ENCODE measurements around the gene ADAD1. TPM values are rescaled to one million over a fixed set of nuclear protein-coding genes. Genes with fewer than 3 reads are reported as not detected.
"Not testable (repeated sequence)": the region's sequence is repeated elsewhere in the genome, so short reads cannot be mapped to it uniquely, and the experiment has no call there.

The ADAD1 gene
- total RNA-seq, 2 donors from 2014 or later = not detected

DNA sequence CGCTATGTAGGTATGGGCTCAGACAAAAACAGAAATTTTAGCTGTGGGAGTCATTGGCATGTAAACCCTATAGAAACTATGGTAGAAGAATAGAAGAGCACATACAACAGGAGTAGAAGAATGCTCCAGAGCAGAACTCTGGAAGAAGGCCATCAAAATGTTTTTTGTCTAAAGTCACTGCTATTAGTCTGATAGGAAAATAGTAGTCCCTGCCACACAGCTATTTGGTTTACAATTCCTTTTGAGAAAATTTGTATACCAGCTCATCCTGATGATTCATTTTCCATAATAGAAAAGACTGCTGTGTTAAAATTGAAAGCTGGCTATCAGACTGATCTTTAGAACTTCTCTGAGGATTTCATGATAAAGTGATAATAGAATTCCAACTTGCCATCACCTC lies 32.8 kb upstream of the ADAD1 start:
- Histone ChIP-seq H3K27me3 (no peaks in the 10 kb centered on the region), H3K9me3 (no peaks in the 10 kb centered on the region), H3K36me3 (replicated peaks in 1 of 2; ENCODE audit: insufficient read depth in 1 of 2, low read depth in 2 of 2) (peaks cover 0 to 22% of the 10 kb centered on the region in 2 donors), H3K4me3 (no peak overlapping the region), H3K4me1 (no peaks in the 10 kb centered on the region), H3K27ac (no peak overlapping the region)
- WGBS, 2 donors = 97 to 100% methylated on average over 1 of the region's 1 CpG
- ATAC-seq (no peak), DNase-seq (no peak)
- intact Hi-C loops (cut with DNase I) = no loop called here
- TF ChIP-seq, protein P1, sequence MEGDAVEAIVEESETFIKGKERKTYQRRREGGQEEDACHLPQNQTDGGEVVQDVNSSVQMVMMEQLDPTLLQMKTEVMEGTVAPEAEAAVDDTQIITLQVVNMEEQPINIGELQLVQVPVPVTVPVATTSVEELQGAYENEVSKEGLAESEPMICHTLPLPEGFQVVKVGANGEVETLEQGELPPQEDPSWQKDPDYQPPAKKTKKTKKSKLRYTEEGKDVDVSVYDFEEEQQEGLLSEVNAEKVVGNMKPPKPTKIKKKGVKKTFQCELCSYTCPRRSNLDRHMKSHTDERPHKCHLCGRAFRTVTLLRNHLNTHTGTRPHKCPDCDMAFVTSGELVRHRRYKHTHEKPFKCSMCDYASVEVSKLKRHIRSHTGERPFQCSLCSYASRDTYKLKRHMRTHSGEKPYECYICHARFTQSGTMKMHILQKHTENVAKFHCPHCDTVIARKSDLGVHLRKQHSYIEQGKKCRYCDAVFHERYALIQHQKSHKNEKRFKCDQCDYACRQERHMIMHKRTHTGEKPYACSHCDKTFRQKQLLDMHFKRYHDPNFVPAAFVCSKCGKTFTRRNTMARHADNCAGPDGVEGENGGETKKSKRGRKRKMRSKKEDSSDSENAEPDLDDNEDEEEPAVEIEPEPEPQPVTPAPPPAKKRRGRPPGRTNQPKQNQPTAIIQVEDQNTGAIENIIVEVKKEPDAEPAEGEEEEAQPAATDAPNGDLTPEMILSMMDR (IDR thresholded peaks at IDR 0.05) = no peak
- no peak for TF ChIP-seq POLR2A (IDR thresholded peaks at IDR 0.05)

DNA sequence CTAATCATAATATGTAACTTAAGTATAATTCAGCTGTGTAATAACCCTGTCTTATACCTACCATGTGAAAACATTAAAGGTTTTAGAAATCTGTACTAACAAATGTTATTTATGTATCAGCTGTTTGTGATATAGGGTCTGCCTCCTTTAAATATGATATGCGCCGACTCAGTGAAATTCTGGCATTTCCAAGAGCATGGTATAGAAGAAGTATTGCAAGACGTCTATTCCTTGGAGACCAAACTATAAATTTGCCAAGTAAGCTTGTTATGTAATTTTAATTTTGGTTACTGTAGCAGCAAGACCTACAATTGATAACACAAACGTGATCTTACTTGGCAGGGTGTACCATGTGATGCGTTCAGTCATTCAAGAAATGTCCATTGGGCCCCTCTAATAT lies 32.3 kb upstream of the ADAD1 start:
- no peak for TF ChIP-seq POLR2A (IDR thresholded peaks at IDR 0.05)
- TF ChIP-seq, protein P1 (IDR thresholded peaks at IDR 0.05) = no peak
- ATAC-seq = no peak
- Histone ChIP-seq H3K36me3 (replicated peaks in 1 of 2; ENCODE audit: insufficient read depth in 1 of 2, low read depth in 2 of 2) (peaks cover 0 to 23% of the 10 kb centered on the region in 2 donors), H3K27me3 (no peaks in the 10 kb centered on the region), H3K9me3 (no peaks in the 10 kb centered on the region), H3K4me3 (no peak overlapping the region), H3K27ac (no peak overlapping the region), H3K4me1 (no peaks in the 10 kb centered on the region)
- intact Hi-C loops (cut with DNase I) = no loop called here
- DNase-seq = no peak
- 80 to 84% methylated on average over 5 of the region's 5 CpGs for WGBS, 2 donors

DNA sequence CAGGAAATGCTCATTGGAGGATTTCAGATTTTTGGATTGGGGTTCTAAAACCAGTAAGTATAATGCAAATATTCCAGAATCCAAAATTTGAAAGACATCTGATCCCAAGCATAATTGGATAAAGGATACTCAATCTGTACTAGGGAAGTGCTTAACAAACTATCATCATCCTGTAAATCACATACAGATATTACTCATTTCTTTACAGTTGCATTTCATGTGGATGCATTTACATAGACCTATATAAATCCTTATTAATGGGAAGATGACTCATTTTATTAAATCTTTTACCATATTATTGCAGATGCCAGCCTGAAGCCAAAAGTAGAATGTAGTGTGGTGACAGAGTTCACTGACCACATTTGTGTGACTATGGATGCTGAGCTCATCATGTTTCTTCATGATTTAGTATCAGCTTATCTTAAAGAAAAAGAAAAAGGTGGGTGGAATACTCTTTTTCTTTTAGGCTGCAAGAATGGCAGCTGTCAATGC lies 22.4 kb upstream of the ADAD1 start:
- H3K27ac ChIP-seq = no peak overlapping the region
- no peaks in the 10 kb centered on the region for H3K27me3 ChIP-seq
- DNase-seq = no peak
- no peaks in the 10 kb centered on the region for H3K4me1 ChIP-seq
- no peak for ATAC-seq
- peaks cover 0 to 19% of the 10 kb centered on the region in 2 donors for H3K36me3 ChIP-seq (replicated peaks in 1 of 2; ENCODE audit: insufficient read depth in 1 of 2, low read depth in 2 of 2)
- intact Hi-C loops (cut with DNase I) = no loop called here
- H3K4me3 ChIP-seq = no peak overlapping the region
- H3K9me3 ChIP-seq = no peaks in the 10 kb centered on the region
- TF ChIP-seq POLR2A (IDR thresholded peaks at IDR 0.05) = no peak
- TF ChIP-seq, protein P1 (IDR thresholded peaks at IDR 0.05) = no peak

DNA sequence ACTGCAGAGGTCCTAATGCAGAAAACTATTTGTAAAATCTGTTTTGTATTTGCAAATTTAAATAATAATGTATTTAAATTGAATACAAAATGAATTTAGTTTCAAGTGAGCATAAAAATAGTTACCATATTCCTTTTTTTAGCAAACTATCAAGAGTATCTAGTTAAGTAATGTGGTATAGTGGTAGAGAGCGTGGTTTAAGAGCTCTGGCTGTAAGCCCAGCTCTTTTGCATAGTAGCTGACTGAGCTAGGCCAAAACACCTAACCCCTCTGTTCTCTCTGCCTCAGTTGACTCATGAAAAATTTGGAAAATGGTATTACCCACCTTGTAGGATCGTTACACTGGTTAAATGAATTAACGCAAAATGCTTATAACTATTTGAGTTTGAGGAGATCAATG lies 18.1 kb upstream of the ADAD1 start:
- Histone ChIP-seq H3K9me3 (no peaks in the 10 kb centered on the region), H3K4me3 (no peak overlapping the region), H3K27me3 (no peaks in the 10 kb centered on the region), H3K4me1 (no peaks in the 10 kb centered on the region), H3K36me3 (replicated peaks in 1 of 2; ENCODE audit: insufficient read depth in 1 of 2, low read depth in 2 of 2) (peaks cover 0 to 18% of the 10 kb centered on the region in 2 donors), H3K27ac (no peak overlapping the region)
- intact Hi-C loops (cut with DNase I) = no loop called here
- no peak for TF ChIP-seq POLR2A (IDR thresholded peaks at IDR 0.05)
- TF ChIP-seq, protein P1 (IDR thresholded peaks at IDR 0.05) = no peak
- ATAC-seq (no peak), DNase-seq (no peak)
- 95 to 97% methylated on average over 3 of the region's 3 CpGs for WGBS, 2 donors

- Histone ChIP-seq H3K36me3 (replicated peaks in 1 of 2; ENCODE audit: insufficient read depth in 1 of 2, low read depth in 2 of 2) (peaks cover 0 to 5% of the 10 kb centered on the region in 2 donors), H3K9me3 (no peaks in the 10 kb centered on the region), H3K4me3 (no peak overlapping the region), H3K27me3 (no peaks in the 10 kb centered on the region), H3K27ac (no peak overlapping the region), H3K4me1 (no peaks in the 10 kb centered on the region)
- 91 to 95% methylated on average over 16 to 18 of the region's 18 CpGs for WGBS, 2 donors
- TF ChIP-seq POLR2A (IDR thresholded peaks at IDR 0.05) = no peak
- intact Hi-C loops (cut with DNase I) = no loop called here
- no peak for ATAC-seq
- no peak for DNase-seq
These were observed 14.0 kb upstream of the ADAD1 start for GRCh38 chr4:122364700-122365404.

GRCh38 chr4:122368786-122369185 lies 10.0 kb upstream of the ADAD1 start:
- not testable (repeated sequence) for ATAC-seq

More at GRCh38 chr4:122368786-122369185, 10.0 kb upstream of the ADAD1 start:
- intact Hi-C loops (cut with DNase I); H3K27me3 ChIP-seq; H3K9me3 ChIP-seq; H3K36me3 ChIP-seq (replicated peaks in 1 of 2; ENCODE audit: insufficient read depth in 1 of 2, low read depth in 2 of 2); H3K4me1 ChIP-seq; H3K27ac ChIP-seq; DNase-seq; H3K4me3 ChIP-seq: not testable (repeated sequence)
- 68 to 70% methylated on average over 3 of the region's 3 CpGs for WGBS, 2 donors

All from body of pancreas (tissue), 4 donors.